ENCODE measurements around the gene COG7. TPM values are rescaled to one million over a fixed set of nuclear protein-coding genes. Genes with fewer than 3 reads are reported as not detected.

The COG7 gene
- total RNA-seq, result 15.2 and 29.7 TPM in 2 replicates

DNA sequence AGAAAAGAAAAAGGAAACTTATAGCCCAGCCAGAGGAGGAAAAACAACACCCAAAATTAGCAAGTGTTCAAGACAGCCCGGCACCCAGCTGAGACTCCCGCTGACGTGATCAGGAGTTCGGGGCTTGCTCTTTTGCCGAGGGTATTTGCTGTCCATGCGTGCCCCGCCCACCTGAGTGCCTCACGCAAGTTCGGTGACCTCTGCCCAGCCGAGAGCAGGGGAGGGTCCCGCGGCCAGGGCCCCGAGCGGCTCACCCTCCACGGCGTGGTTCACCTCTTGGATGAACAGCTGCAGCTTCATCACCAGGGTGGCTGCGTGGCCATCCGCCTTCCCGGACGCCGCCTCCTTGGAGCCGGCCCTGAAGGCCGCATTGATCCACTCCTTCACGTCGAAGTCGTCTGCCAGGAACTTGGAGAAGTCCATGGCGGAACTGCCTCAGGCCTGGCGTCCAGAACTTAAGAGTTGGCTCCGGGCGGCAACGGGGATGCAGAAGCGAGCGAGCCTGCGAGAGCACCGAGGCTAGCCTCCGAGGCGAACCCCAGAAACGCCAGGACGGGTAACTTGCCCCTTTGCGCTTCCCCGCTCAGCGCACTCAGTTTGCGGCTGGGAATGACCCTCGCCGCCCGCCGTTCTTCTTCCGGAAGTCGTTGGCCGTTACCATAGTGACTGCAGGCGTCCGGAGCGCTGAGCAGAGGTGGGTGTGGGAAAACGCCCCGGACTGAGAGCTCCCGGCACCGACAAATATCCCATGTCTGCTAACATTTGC lies at the start of gene COG7:
Gene COG7 (minus strand): TSS at position 618 of the 766 bp plus-strand sequence. CDS start 195 bp downstream, at position 423.

Other genes with a start within 250 kb of the COG7 start
- gene SCNN1B, start 150.9 kb downstream of the COG7 start, total RNA-seq, result not detected in 2 replicates
- gene GGA2, start 57.3 kb upstream of the COG7 start, total RNA-seq, result 11.8 and 12.9 TPM in 2 replicates
- gene EARS2, start 104.2 kb upstream of the COG7 start, total RNA-seq, result 23.6 and 24.3 TPM in 2 replicates
- gene UBFD1, start 104.5 kb upstream of the COG7 start, total RNA-seq, result 80.7 and 102 TPM in 2 replicates
- gene NDUFAB1, start 143.1 kb upstream of the COG7 start, total RNA-seq, result 180 and 199 TPM in 2 replicates
- 4.8 and 4.9 TPM in 2 replicates for gene PALB2, start 188.1 kb upstream of the COG7 start, total RNA-seq
- gene DCTN5, start 188.3 kb upstream of the COG7 start, total RNA-seq, result 29.7 and 47.1 TPM in 2 replicates
- gene PLK1, start 225.7 kb upstream of the COG7 start, total RNA-seq, result 79.8 and 89.4 TPM in 2 replicates